ENCODE results near the gene CMTM8.
"Not testable (repeated sequence)": the region's sequence is repeated elsewhere in the genome, so short reads cannot be mapped to it uniquely, and the experiment has no call there.

CMTM8 gene, protein sequence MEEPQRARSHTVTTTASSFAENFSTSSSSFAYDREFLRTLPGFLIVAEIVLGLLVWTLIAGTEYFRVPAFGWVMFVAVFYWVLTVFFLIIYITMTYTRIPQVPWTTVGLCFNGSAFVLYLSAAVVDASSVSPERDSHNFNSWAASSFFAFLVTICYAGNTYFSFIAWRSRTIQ

DNA sequence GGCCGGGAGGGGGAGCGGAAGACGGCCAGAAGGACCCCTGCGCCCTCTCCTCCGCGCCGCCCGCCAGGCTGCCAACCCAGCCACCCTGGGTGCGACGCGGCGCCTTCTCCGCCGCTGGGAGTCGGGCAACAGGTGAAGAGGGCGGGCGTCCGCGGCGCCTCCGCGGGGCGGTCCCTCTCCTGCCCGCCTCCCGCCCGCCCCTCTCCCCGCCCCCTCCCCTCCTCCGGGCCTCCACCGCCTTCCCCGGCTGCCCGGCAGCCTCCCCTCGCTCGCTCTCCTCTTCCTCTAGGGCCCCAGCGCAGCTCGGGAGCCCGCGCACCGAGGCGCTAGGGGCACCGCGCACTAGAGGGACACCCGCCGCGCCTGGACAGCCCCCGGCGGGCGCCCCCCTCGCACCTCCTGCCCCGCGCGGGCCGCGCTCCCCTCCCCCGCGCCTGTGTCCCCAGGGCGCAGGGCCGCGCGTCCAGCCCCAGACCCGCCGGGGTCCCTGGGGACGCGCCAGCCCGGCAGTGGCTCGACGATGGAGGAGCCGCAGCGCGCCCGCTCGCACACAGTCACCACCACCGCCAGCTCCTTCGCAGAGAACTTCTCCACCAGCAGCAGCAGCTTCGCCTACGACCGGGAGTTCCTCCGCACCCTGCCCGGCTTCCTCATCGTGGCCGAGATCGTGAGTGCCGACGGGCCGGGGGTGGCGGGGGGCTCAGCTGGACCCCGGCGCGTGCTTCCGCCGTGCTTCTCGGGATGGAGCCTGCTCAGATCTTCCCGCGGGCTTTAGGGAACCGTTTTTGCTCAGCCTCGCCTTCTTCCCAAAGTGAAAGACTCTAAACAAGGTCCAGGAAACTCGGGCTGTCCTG is at the start of gene CMTM8:
Gene CMTM8, plus strand, starts transcription at position 228 of the 854 bp plus-strand sequence. Its CDS starts 293 bp downstream, at position 521.
- DNase-seq, result peak; percentile 68 to 71

DNA sequence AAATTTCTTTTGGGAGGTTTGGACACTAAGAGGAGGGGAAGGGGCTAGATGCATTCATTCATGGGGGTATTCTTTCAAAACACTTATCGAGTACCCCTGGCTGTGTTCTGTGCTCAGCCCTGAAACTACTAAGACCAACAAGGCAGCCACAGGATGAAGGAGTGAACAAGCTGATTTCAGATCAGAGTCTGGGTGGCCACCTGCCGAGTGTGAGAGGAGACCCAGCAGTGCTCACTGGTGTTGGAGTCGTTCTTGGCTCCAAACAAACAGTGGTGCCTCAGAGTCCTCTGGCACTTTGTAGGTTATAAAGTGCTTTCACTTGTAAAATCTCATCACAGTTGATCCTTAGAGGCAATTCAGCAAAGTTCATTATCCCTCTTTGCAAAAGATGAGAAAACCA is 48.8 kb upstream of the CMTM8 start:
- no peak for DNase-seq

DNA sequence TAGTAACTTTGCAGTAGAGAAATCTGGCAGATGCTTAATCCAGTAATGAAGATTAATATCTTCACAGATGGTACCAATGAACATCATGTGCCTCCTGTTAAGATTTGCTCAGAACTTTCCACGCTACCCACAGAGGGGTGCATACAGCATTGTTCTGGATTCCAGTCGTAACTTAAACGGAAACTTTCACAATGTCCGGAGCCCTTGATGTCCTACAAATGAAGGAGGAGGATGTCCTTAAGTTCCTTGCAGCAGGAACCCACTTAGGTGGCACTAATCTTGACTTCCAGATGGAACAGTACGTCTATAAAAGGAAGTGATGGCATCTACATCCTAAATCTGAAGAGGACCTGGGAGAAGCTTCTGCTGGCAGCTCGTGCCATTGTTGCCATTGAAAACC is 47.9 kb upstream of the CMTM8 start:
- not testable (repeated sequence) for DNase-seq

DNA sequence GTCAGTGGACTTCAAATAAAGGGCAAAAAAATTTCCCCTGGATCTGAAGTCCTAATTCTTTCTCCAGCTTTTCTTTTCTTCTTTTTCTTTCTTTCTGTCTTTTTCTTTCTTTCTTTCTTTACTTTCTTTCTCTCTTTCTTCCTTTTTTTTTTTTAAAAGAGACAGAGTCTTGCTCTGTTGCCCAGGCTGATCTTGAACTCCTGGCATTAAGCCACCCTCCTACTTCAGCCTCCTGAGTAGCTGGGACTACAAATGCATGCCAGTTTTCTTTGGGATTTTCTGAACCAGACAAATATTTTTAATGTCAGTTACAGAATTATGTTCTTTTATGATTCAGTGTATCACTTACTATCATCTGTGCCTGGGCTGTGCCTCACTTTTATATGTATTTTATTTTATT is 45.4 kb upstream of the CMTM8 start:
- DNase-seq, result no peak

DNA sequence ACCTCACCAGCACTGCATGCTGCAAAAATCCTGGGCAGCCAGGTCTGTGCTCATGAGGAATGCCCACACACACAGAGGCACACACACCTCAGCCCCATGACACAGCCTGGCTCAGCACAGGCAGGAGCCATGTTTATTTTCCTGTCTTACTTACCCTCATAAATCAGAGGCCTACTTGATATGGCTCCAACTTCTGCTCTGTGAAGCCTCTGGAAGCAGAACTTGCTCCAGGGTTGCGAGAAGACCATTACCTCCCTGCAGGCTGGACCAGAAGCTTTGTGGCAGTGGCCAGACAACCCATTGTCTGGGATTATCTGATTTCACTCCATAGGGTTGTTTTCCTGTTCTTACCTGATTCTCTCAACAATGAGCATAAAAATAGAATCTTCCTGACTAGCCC is 43.8 kb upstream of the CMTM8 start:
- no peak for DNase-seq

DNA sequence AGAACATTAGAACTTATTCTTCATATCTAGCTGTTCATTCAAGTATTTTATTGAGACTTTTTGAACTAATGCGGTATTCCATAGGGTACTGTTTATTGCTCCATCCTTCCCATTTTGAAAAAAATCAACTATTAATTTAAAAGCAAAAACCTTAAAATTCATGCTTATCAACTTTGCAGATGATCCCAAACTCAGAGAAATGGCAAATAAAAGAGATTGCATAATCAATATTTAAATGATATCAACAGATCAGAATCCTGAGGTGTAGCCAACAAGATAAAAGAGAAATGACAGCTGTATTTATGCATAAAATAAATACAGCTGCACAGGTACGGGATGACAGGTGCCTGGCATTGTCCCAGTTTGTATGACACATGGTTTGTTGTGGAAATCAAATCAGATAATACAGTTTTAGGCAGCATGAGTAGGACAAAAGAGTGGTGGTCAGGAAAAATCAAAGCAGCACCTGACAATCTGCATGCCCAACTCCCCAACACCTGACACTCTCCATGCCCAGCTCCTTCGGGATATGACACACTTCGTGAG is 42.4 kb upstream of the CMTM8 start:
- no peak for DNase-seq

DNA sequence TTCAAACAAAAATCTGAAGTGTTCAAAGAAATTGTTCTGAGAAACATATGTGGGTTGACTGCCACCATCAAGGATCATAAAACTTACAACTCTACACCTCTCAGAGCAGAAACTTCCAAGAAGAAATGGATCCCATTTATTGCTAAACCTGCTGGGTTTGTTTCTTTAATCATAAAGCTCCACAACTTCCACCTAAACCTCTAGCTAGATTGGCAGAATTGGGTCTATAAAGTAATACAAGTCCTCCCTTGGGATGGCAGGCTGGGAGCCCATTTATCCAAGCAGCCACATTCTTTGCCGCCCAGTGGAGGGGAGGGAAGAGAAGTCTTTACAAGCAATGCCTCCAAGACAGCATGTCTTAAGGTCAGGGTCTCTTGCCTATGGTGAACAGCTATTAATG is 40.5 kb upstream of the CMTM8 start:
- DNase-seq, result no peak

DNA sequence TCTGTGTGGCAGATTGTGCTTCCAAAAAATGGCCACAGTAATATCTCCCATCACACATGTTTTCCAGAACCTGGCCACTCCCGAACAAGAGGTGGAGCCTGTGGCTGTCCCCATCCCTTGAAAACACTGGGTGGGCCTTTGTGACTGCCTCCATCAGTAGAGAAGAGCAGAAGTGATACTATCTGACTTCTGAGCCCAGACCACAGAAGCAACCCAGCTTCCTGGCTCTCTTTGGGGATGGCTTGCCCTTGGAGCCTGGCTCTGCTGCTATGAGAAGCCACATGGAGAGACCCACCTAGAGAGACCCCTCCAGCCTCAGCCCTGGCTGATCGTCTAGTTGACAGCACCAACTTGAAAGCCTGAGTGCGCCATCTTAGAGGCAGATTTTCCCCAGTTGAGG is 39.8 kb upstream of the CMTM8 start:
- DNase-seq, result no peak

DNA sequence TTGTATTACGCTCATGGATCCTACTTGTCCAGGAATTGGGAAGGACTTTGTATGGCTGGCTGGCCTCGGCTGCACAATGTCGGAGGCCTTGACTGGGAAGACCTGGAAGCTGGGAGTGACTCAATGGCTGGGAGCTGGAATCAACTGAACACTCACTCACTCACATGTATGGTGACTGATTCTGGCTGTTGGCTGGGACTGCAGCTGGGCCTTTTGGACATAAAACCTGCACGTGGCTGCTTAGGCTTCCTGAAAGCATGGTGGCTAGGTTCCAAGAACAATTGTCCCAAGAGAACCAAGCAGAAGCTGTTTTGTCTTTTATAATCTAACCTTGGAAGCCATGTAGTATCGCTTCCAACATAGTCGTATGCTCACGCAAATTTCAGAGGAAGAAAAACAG is 38.0 kb upstream of the CMTM8 start:
- no peak for DNase-seq

DNA sequence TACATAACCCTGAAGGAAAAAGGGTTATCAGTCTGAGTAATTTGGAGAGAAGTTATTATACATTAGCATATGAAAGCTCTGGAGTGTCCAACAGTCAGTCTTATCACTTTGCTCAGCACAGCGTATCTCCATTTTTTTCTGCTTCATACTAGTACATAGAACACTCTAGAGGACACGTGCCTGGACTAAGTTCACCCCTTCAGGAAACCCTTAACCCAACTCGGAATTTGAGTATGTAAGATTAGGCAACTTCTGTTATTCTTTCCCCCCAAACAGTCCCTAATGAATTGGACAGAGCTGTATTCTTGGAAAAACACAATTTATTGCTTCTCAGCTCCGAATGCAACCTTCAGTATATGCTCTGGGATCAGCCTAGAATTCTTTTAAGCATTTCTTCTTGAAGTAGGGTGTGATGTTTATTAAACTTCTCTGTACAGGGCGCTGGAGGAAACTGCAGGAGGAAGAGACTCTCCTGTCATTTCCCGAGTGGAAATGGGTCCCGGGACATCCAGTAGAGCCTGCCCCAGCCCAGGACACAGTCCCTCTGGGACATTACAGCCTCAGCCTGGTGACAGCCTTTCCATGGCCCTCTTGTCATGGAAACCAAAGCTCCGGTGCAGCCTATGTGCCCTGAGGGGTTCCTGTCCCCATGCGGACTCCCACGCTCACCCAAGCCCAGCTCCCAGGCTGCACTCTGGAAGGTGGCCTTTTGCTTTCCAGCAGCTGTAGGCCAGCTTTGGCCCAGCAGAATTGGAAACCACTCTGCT is 37.3 kb upstream of the CMTM8 start:
- DNase-seq, result no peak

DNA sequence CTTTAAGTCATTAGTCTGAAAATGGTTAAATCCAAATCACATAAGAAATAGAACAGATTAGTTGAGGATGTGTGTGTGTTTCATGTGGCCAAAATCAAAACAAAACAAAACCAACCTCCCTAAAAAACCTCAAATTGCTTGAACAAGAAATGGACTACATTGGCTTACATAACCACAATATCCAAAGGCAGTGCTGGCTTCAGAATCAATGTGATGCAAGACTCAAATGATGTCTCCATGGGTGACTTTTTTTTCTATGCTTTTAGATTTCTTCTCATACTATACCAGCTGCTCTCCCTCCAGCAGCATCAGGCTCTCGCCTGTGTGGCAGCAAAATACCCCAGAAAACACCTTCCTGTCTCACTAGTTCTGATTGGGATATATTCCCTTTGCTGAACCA is 36.0 kb upstream of the CMTM8 start:
- no peak for DNase-seq

DNA sequence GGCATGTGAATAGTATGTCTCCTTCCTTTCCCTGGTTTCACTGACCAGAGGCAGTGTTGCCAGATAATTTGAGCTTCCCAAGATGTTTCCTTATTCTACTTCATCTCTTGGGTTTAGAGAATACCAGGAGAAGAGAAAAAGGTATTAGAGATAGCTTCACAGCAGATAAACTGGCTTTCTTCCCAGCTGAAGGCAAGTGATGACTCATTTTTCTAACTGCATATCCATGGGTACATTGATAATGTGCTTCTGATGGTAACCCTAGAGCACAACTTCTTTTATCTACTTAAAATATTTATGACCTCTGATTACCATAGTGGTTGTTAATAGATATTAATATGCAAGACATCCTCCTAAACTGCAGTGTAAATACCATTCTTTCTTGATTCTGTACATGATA is 34.6 kb upstream of the CMTM8 start:
- no peak for DNase-seq

DNA sequence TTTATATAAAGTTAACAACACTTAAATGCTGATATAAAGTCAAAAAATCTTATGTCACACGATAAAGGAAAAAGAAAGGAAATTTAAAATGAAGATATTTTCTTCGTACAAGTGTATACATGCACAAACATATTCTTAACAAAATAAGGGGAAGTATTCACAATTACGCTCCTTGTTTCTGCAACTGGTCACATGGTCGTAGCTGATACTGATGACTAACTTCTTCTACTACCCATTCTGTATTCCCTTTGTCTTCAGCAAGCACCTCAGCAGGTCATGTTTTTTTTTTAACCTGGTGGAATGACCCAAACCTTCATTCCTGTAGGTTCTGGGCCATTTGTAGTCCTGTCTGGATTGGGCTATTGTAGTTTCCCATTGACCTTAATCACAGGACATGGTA is 30.0 kb upstream of the CMTM8 start:
- DNase-seq, result no peak

DNA sequence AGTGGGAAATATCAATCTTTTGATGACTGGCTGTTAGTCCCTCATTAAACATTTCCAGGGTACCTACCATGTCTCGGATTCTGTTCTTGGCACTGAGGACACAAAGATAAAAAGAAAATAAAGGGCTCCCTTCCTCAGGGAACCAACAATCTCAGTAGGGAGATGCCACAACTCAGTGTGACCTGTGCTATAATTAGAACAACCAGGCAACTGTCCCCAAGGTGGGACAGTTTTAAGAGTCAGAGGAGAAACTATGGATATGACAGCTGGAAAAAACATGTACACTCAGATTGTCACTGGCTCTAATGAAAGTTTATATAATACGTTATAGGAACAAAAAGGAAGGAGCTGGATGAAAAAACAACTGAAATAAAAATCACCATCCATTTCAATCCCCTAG is 23.3 kb upstream of the CMTM8 start:
- DNase-seq, result no peak

DNA sequence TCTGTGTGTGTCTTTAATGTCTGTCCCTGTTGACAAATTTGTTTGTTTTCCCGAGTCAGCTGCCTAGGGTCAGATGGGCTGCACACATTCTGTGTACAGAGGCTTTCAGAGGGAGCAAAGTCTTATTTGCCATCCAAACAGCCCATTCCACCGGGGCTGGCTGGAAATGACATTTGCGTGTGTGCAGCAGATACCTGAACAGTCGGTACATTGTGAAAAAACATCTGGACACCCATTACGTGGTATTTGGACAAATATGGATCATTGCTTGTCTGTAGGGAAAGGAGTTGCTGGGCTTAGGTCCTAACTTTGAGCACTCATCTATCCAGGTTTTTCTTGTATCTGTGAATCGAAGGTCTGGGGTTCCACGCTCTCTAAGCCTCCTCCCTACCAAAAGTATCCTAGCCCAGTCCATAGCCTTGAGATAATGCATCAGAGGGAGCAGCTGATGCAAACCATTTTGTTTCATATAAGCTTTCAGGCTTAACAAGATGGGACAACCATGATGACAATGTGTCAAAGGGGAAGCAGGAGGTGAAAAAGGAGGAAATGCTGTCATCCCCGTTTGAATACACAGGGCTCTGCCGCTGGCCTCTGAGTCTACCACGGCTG is 22.2 kb upstream of the CMTM8 start:
- DNase-seq, result no peak

DNA sequence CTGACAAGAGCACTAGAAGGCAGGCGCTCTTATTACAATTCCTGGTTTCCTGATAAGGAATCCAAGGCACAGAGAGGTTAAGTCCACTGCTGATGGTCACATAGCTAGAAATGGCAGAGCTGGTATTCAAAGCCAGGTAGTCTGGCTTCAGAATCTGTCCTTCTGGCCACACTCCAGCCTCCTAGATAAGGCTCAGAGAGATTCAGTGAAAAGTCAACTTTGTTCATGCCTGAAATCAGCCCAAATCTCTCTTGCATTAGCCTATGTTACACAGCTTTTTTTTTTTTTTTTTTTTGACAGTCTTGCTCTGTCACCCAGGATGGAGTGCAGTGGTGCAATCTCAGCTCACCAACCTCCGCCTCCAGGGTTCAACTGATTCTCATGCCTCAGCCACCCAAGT is 21.1 kb upstream of the CMTM8 start:
- no peak for DNase-seq

DNA sequence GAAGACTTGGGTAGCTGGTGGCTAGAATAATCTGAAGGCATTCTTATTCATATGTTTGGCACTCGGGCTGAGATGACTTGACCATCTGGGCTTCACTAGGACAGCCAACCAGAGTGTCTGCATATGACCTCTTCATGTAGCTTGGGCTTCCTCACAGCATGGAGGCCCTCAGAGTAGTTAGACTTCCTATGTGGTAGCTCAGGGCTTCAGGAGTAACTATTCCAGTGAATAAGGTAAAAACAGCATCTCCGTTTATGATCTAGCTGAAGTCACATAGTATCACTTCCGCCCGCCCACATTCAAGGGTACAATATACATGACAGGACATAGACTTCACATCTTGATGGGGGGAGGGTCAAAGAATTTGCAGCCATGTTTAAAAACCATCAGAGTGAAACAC is 18.9 kb upstream of the CMTM8 start:
- no peak for DNase-seq

DNA sequence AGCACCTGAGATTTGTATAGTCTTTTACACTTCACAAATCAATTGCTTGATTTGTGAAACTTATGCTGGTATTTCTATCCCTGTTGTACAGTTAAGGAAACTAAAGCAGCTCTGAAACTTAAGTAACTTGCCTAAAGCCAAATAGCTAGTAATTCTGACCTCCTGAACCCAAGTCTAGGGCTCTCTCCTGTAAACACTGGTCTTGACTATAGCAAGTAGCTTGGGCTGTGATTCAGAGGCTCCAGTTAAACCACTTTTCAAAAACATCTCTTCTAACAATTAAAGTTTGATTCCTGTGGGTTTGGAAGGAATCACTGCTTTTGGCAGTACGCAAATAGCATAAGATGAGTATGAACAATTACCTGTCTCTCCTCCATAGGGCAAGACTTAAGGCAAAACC is 18.5 kb upstream of the CMTM8 start:
- no peak for DNase-seq

DNA sequence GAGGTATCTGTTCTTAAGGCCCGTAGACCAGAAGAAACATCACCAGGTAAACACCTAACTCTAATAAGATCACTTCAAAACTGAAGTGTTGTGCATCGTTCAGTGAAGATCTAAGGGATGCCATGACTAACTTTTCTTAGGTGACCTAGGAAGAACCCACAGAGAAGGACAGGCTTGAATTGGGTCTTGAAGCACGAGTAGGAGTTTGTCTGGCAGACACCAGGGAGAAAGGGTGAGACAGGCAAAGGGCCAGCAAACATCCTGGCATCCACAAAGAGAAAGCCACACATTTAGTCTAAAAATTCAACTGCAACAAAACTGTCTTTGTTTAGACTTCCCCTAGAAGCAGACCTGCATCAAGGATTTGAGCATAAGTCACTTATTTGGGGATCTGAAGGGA is 15.5 kb upstream of the CMTM8 start:
- DNase-seq, result no peak

DNA sequence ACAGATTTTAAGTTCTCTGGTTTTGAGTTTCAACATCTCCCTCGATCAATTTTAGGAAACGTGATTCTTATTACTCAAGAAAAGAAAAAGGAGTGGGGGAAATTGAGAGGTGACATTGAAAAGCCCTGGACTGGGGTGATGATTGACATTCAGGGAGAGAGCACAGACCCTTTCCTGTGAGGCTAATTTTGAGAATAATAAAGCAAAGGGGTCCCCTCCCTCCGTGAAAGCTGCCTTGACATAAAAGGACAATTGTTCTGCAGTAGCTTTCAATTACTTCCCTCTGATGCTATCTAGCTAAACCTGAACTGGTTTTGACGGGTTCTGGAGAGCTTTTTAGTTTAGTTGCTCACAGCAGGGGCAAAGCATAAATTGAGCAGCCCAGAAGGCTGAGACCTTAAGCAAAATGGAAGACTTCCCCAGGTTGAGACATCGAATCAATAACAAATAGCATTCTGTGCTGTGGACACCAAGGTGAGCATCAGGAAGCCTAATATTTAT is 14.4 kb upstream of the CMTM8 start:
- DNase-seq, result no peak

DNA sequence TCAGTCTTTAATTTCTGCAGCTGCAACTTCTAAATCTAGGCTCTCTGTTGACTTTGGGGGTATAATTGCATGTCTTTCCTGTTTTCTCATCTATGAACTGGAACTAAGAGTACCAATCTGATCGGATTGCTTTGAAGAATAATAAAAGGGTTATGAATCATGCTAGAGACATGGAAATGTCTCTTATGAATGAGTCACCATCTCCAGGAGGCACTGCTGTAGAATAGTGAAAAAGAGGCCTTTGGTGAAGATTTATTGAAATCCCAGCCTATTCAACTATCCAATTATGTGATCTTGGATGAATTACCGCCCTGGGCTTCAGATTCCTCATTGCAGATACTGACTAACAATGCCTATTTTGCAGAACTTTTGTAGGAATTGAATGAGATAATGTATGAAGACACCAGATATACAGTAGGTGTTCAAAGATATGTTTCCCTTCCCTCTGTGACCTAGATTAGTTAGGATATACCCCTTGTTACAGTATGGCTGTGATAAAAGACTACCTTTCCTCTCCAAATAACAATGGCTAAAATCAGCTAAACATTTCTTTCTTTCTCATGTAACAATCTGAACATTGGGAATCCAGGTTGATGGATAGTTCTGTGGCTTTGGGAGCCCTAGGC is 11.5 kb upstream of the CMTM8 start:
- no peak for DNase-seq

DNA sequence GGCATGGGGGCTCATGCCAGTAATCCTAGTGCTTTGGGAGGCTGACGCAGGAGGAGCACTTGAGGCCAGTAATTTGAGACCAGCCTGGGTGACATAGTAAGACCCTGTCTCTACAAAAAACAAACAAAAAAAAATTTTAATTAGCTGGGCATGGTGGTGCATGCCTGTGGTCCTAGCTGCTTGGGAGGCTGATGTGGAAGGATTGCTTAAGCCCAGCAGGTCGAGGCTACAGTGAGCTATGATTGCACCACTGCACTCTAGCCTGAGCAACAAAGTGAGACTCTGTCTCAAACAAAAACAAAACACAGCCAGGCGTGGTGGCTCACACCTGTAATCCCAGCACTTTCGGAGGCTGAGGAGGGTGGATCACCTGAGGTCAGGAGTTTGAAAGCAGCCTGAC is 9.7 kb upstream of the CMTM8 start:
- DNase-seq, result not testable (repeated sequence)

DNA sequence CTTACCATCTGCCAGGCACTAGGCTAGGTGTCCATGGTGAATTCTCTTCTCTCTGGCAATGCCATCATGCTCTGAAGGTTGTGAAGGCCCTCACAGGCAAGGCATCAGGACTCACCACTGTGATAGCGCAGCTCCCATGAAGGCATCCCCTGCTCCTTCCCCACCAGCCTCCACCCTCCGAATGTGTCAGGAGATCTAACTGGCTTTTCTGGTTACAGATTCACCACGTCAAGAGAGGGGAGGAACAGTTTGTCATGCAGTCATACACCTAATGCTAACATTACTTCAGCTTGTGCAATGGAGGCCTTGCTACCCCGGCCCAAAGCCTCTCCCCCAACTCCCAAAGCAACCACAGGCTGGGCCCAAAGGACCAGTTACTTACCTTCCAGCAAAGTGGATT is 8.9 kb upstream of the CMTM8 start:
- no peak for DNase-seq

Data from stimulated activated CD4-positive, alpha-beta T cell treated with anti-CD3 and anti-CD28 coated beads, Interleukin-4, amount 100 ng/mL, for 4 hours (primary cell).